ENCODE results near the gene PSMD11.

Gene PSMD11

DNA sequence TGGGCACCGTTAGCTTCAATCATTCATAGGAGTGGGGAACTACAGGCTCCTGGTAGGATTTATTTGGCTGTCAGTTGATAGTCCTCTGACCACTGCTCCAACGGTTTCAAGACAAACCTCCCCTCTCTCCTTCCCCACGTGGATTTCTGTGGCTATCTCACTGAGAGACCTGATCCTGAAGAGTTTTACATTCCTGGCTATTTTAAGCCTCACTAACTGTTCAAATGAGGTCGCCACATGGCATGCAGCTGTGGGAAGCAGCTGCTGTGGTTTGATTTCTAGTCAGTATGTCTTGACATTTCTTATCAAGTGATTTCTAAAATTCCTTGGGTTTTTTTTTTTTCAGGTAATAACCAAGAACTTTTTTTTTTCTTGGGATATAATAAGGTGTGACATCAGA, 80.8 kb downstream of the PSMD11 start:
- H3K9me3 ChIP-seq (ENCODE audit: insufficient read depth, low read length) = no peaks in the 10 kb centered on the region
- H3K4me1 ChIP-seq (ENCODE audit: insufficient read depth, insufficient read length) = peaks cover 9% of the 10 kb centered on the region
- no peak for DNase-seq (ENCODE audit: low read depth, low spot score)
- H3K27me3 ChIP-seq (ENCODE audit: insufficient read depth, insufficient read length) = no peaks in the 10 kb centered on the region
- TF ChIP-seq YY1 (IDR thresholded peaks at IDR 0.05; ENCODE audit: insufficient read depth, insufficient read length) = no peak
- no peak for TF ChIP-seq SUZ12 (IDR thresholded peaks at IDR 0.05; ENCODE audit: extremely low read depth, insufficient read depth, insufficient read length)
- no peak for TF ChIP-seq ZNF274 (IDR thresholded peaks at IDR 0.05; ENCODE audit: low read depth, low read length)
- H3K4me3 ChIP-seq (ENCODE audit: insufficient read length, low read depth) = no peak overlapping the region
- H3K9ac ChIP-seq (ENCODE audit: insufficient read length, low read depth) = no peak overlapping the region
- H3K36me3 ChIP-seq (ENCODE audit: insufficient read depth, insufficient read length, low read length) = no peaks in the 10 kb centered on the region

GRCh38 chr17:32527146-32527545, 82.8 kb downstream of the PSMD11 start:
- Histone ChIP-seq H3K9ac (ENCODE audit: insufficient read length, low read depth) (no peak overlapping the region), H3K4me3 (ENCODE audit: insufficient read length, low read depth) (no peak overlapping the region), H3K4me1 (ENCODE audit: insufficient read depth, insufficient read length) (peaks cover 2% of the 10 kb centered on the region), H3K36me3 (ENCODE audit: insufficient read depth, insufficient read length, low read length) (no peaks in the 10 kb centered on the region), H3K27me3 (ENCODE audit: insufficient read depth, insufficient read length) (no peaks in the 10 kb centered on the region), H3K9me3 (ENCODE audit: insufficient read depth, low read length) (no peaks in the 10 kb centered on the region)
- DNase-seq (ENCODE audit: low read depth, low spot score) = no peak
- TF ChIP-seq SUZ12 (IDR thresholded peaks at IDR 0.05; ENCODE audit: extremely low read depth, insufficient read depth, insufficient read length) (no peak), ZNF274 (IDR thresholded peaks at IDR 0.05; ENCODE audit: low read depth, low read length) (no peak), YY1 (IDR thresholded peaks at IDR 0.05; ENCODE audit: insufficient read depth, insufficient read length) (no peak)

GRCh38 chr17:32528825-32529224, 84.5 kb downstream of the PSMD11 start:
- H3K4me3 ChIP-seq (ENCODE audit: insufficient read length, low read depth) = no peak overlapping the region
- no peak for DNase-seq (ENCODE audit: low read depth, low spot score)
- no peaks in the 10 kb centered on the region for H3K27me3 ChIP-seq (ENCODE audit: insufficient read depth, insufficient read length)
- H3K9me3 ChIP-seq (ENCODE audit: insufficient read depth, low read length) = no peaks in the 10 kb centered on the region
- TF ChIP-seq SUZ12 (IDR thresholded peaks at IDR 0.05; ENCODE audit: extremely low read depth, insufficient read depth, insufficient read length) (no peak), YY1 (IDR thresholded peaks at IDR 0.05; ENCODE audit: insufficient read depth, insufficient read length) (no peak), ZNF274 (IDR thresholded peaks at IDR 0.05; ENCODE audit: low read depth, low read length) (no peak)
- H3K9ac ChIP-seq (ENCODE audit: insufficient read length, low read depth) = no peak overlapping the region
- H3K4me1 ChIP-seq (ENCODE audit: insufficient read depth, insufficient read length) = no peaks in the 10 kb centered on the region
- no peaks in the 10 kb centered on the region for H3K36me3 ChIP-seq (ENCODE audit: insufficient read depth, insufficient read length, low read length)

GRCh38 chr17:32529604-32530003, 85.3 kb downstream of the PSMD11 start:
- DNase-seq (ENCODE audit: low read depth, low spot score) = no peak
- no peaks in the 10 kb centered on the region for H3K9me3 ChIP-seq (ENCODE audit: insufficient read depth, low read length)
- no peak overlapping the region for H3K9ac ChIP-seq (ENCODE audit: insufficient read length, low read depth)
- TF ChIP-seq SUZ12 (IDR thresholded peaks at IDR 0.05; ENCODE audit: extremely low read depth, insufficient read depth, insufficient read length) = no peak
- no peak for TF ChIP-seq YY1 (IDR thresholded peaks at IDR 0.05; ENCODE audit: insufficient read depth, insufficient read length)
- TF ChIP-seq ZNF274 (IDR thresholded peaks at IDR 0.05; ENCODE audit: low read depth, low read length) = no peak
- no peaks in the 10 kb centered on the region for H3K36me3 ChIP-seq (ENCODE audit: insufficient read depth, insufficient read length, low read length)
- no peaks in the 10 kb centered on the region for H3K27me3 ChIP-seq (ENCODE audit: insufficient read depth, insufficient read length)
- no peak overlapping the region for H3K4me3 ChIP-seq (ENCODE audit: insufficient read length, low read depth)
- H3K4me1 ChIP-seq (ENCODE audit: insufficient read depth, insufficient read length) = no peaks in the 10 kb centered on the region

Measured in NT2/D1 (cell line).